Measurements from ENCODE around the gene PPP2R5C.
"Not testable (repeated sequence)": the region's sequence is repeated elsewhere in the genome, so short reads cannot be mapped to it uniquely, and the experiment has no call there.

Gene PPP2R5C

DNA sequence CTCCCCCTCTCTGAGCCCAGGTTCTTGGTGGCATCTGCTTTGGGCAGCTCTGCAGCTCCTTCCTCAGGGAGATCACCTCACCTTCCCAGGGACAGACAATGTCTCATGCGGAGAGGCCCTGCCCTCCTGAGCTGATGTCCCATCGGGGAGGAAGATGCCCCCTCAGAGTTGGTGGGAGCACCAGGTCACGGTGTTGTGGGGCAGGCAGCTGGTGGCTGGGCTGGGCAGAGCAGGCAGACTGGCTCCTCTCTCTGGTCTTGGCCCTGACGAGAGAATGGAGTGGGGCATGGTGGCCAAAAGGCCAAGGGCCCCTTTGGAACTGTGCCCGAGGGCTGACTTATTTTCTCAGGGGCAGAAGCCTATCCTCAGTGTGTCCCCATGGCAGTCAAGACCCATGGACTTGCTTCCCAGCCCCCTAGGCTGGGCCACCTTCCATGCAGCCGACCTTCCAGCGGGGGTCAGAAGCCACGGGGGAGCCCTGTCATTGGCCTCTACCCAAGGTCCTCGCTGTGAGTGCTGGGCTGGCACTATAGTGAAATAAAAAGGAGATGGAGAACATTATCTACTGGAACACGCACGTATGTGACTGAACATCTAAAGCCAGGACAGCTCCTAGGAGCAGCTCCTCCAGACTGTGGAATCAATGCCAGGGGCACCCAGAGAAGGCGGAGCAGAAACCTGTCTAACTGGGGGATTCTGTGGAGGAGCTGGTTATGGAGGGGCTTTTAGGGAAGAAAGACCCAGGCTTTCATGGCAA is 21.9 kb downstream of the PPP2R5C start:
- DNase-seq, result no peak

DNA sequence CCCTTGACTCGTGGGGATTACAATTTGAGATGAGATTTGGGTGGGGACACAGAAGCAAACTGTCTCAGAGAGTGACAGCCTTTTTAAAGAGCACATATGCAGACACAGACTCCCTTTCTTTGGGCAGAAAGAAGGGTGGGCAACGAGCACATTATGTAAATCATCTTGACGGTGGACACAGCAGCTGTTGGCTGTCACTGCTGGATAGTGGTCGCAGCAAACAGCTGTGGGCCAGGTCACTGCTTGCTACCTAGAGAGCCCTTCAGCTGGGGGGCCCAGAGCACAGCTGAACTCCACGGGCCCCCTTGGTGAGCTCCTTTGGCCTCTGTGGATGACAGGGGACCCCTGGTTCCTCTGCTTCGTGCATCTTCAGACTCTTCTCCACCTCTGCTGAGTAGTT is 23.1 kb downstream of the PPP2R5C start:
- DNase-seq, result no peak

- DNase-seq, result no peak
Observed at GRCh38 chr14:101788016-101788635, 26.6 kb downstream of the PPP2R5C start.

GRCh38 chr14:101789222-101789621 is 27.7 kb downstream of the PPP2R5C start:
- DNase-seq, result no peak

- DNase-seq, result no peak
Observed at GRCh38 chr14:101790232-101790631, 28.7 kb downstream of the PPP2R5C start.

DNA sequence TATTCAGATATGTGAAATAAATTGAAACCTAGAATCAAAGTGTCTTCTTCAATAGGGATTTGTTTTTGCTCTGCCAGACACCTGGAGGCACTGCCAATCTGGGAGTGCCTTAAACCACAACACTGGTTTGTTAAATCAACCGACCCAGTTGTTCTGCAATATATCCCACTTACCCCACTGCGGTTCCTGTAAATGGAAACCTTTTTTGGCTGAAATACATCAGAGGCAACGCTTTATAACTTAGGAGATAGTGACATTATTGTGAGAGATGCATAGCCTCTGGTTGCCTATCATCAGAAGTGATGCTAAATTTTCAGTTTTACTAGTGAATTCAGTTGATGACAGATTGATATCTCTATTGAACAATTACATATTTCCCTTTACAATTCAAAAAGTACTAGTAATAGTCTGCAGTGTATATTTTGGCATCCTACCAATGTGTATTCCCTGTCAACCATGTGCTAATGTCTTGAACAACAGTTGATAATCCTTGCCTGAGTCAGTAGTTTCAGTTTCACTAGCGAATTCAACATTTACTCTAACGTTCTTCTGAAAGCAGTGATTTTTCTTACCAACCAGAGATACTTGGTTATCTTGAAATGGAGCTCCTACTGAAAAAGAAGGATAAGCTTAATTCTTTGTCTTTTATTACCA is 30.5 kb downstream of the PPP2R5C start:
- no peak for DNase-seq

GRCh38 chr14:101796016-101796415 is 34.5 kb downstream of the PPP2R5C start:
- DNase-seq, result no peak

- no peak for DNase-seq
Observed at GRCh38 chr14:101796479-101796878, 35.0 kb downstream of the PPP2R5C start.

DNA sequence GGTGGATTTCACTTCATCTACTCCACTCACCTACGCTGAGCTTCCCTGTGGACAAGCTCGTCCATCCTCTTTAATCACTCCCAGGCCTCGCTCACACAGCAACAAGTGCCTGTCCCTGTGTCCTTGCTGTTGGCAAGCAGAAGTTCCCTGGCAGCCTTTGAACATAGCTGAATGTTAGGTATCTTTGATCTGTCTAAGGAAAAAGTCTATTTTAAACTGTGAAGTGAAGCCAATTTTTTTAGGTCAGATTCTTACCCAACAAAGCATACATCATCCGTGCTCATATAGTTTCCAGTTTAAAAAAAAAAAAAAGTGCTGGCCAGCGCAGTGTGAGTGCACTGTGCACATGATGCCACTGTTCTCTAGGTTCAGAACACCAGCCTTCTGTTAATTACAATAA is 36.3 kb downstream of the PPP2R5C start:
- no peak for DNase-seq

GRCh38 chr14:101804373-101804772 is 42.9 kb downstream of the PPP2R5C start:
- DNase-seq, result not testable (repeated sequence)

DNA sequence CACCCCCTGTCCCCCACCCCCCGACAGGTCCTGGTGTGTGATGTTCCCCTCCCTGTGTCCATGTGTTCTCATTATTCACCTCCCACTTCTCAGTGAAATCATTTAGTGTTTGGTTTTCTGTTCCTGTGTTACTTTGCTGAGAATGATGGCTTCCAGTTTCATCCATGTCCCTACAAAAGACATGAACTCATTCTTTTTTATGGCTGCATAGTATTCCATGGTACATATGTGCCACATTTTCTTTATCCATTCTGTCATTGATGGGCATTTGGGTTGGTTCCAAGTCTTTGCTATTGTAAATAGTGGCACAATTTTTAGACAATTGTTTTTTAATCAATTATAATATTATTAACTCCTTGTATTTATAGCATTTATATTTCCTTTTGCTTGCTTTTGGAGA is 44.7 kb downstream of the PPP2R5C start:
- DNase-seq, result not testable (repeated sequence)

DNA sequence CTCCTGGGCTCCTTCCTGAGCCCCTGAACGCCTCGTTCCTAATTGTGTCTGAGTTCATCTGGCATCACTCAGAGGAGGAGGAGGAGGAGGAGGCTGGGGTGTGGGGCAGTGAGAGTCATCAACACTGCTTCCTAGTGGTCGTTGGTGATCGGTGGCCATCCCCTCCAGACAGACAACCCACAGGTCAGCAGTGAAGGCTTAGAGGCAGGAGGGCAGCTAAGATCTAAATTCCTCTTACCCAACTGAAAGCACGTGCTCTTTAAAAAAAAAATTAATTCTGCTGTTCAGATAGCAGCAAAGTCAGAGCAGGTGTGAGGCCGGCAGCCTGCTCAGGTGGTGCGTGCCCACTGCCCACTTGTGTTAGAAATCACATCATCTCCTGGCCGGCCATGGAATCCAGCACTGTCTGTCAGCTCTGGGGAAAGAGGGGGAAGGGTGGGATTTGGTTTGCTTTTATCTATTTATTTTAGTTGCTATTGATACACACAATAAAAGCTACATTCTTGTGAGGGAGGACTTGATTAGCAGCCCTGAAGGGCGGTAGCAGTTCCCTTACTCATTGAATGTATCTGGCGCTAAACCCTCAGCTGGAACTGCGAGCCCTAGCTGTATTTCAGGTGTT is 46.6 kb downstream of the PPP2R5C start:
- no peak for DNase-seq

- DNase-seq, result no peak
Observed at GRCh38 chr14:101808894-101809670, 47.6 kb downstream of the PPP2R5C start.

- DNase-seq, result peak; percentile 95
Observed at GRCh38 chr14:101809671-101810514, 48.4 kb downstream of the PPP2R5C start.

DNA sequence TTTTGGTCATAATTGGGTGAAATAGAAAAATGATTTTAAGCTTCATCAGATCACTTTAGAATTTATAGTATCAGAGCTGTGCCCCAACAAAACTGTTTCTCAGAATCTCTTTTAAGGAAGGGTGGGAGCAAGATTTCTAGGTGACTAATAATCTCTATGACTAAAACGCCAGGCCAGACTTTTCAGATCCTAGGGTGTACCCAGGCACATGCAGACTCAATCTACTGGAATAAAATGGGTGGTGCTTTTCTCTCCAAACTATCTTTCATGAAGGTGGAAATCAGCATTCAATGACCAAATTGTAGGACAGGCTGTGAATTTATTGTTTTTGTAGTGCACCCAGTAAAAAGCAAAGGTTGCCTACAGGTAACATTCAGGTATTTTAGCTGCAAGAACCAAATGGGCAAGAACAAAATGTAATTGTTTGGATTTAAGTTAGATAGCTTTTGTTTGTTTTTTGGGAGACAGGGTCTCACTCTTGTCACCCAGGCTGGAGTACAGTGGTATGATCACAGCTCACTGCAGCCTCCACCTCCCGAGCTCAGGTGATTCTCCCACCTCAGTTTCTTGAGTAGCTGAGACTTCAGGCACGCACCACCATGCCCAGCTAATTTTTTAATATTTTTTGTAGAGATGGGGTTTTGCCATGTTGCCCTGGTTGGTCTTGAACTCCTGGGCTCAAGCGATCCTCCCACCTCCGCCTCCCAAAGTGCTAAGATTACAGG is 49.5 kb downstream of the PPP2R5C start:
- DNase-seq, result no peak

DNA sequence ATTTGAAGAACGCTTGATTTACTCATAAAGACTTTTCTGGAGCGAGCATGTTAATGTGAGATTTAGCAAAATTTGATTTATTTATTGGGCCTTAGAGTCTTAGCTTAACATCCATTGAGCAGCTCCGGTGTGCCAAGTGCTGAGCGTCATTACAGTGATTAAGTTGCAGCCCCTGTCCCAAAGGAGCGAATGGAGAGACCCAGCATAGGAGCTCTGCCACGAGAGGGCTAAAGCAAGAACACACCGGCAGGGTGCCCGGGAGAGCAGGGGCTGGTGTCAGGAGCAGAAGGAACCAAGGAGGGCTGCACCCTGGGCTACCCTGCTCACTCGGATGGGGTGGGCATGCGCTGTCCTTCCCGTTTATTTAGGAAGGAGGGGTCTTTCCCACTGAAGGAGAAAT is 50.6 kb downstream of the PPP2R5C start:
- DNase-seq, result no peak

GRCh38 chr14:101813171-101813759 is 51.8 kb downstream of the PPP2R5C start:
- DNase-seq, result no peak

GRCh38 chr14:101813833-101814232 is 52.3 kb downstream of the PPP2R5C start:
- no peak for DNase-seq

DNA sequence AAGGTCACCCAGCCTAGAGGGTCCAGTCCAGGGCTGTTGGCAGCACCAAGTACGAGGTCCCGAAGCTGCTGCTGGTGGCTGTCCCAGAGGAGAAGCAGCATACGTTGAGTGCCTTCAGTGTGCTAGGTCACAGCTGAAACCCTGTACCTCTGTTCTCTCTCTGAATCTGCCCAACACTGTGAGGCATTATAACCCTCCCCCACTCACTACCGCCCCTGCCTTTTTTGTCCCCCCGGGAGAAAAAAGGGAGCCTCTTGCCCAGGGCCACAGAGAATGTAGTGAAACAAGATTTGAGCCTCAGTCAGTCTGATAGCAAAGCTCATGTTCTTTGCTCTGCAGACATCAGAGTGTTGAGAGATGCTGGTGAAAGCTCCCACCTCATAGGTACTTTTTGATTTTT is 53.4 kb downstream of the PPP2R5C start:
- DNase-seq, result no peak

DNA sequence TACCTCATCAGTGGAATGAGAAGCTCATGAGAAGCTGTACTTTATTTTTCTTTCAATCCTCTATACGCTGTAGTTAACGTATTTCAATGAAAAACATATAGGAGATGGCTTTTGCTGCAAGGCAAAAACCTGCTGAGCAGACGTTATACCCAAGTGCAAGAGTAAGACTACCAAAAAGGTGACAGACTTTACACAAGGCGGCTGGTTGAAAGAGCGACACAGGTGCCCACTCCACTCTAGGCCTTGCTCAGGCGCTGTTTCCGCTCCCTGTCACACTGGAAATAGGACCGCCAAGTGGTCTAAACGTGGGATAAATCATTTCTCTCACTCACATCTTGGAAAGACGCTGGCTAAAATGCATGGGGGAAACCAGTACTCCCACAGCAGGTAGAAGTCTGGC is 54.5 kb downstream of the PPP2R5C start:
- DNase-seq, result peak; percentile 39

- DNase-seq, result peak; percentile 40
Observed at GRCh38 chr14:101817501-101818001, 56.0 kb downstream of the PPP2R5C start.

Data from CD4-positive, alpha-beta T cell treated with Interferon gamma for 1 hour (primary cell).